H1 (cell line): Measurements from ENCODE around the gene IZUMO4. TPM values are rescaled to one million over a fixed set of nuclear protein-coding genes. Genes with fewer than 3 reads are reported as not detected.

Experiments used
- CTCF ChIA-PET: fragments of 300-600 bp; sonication (Branson Sonifier 250); formaldehyde crosslinking; loops from one replicate; lab custom pipeline; 2021; ENCODE audit not compliant: partially characterized antibody; lab: Charles Lee
- POLR2A ChIA-PET: fragments of 300-600 bp; sonication (Branson Sonifier 250); formaldehyde crosslinking; loops from one replicate; lab custom pipeline; 2021; ENCODE audit warnings: inconsistent platforms; ENCODE audit not compliant: partially characterized antibody; lab: Charles Lee
- DNase-seq, 2 experiments: peaks; one replicate each; pipeline versions ENCODE4 v3.0.0 to v3.0.0-alpha.2; 2010 to 2022; ENCODE audit warnings: low spot score in 2 of 2, low read depth in 1 of 2, mixed read lengths in 1 of 2
- FAIRE-seq: peaks from 2 replicates; lab custom pipeline; 2011; peaks lifted over from hg19 to GRCh38; lab: Jason Lieb, UNC
- H2AFZ ChIP-seq: 2 replicates; pipeline ENCODE4 v1.8.1; 2012; ENCODE audit warnings: low read length, inconsistent platforms
- H2AK5ac ChIP-seq: 2 replicates; pipeline ENCODE4 v1.6.1; 2013; ENCODE audit warnings: low read depth, low read length
- H2BK120ac ChIP-seq: replicated peaks from 2 replicates; pipeline ENCODE3; 2013; ENCODE audit warnings: low read depth, low read length, inconsistent platforms
- H2BK12ac ChIP-seq: 2 replicates; pipeline ENCODE4 v1.6.1; 2013; ENCODE audit warnings: low read depth, low read length
- H2BK15ac ChIP-seq: 2 replicates; pipeline ENCODE4 v1.6.1; 2013; ENCODE audit warnings: low read length
- H2BK20ac ChIP-seq: 2 replicates; pipeline ENCODE4 v1.6.1; 2013; ENCODE audit warnings: low read length
- H2BK5ac ChIP-seq: 2 replicates; pipeline ENCODE4 v1.6.1; 2013; ENCODE audit warnings: low read depth, low read length
- H3K14ac ChIP-seq: 2 replicates; pipeline ENCODE4 v1.6.1; 2013; ENCODE audit warnings: inconsistent platforms; ENCODE audit not compliant: insufficient read length
- H3K18ac ChIP-seq: 2 replicates; pipeline ENCODE4 v1.6.1; 2013; ENCODE audit warnings: low read length; ENCODE audit errors: extremely low read depth
- H3K23ac ChIP-seq: 2 replicates; pipeline ENCODE4 v1.6.1; 2013; ENCODE audit warnings: inconsistent platforms; ENCODE audit not compliant: insufficient read length
- H3K23me2 ChIP-seq: 2 replicates; pipeline ENCODE4 v1.6.1; 2013; ENCODE audit warnings: low read depth, low read length
- H3K27ac ChIP-seq: 2 replicates; pipeline ENCODE4 v1.6.1; 2011; ENCODE audit warnings: low read depth, low read length, inconsistent platforms
- H3K27me3 ChIP-seq, 4 experiments: replicated peaks in 1 of 4; 1 replicate in 1 of 4; 2 replicates in 3 of 4; pipeline versions ENCODE4 v1.6.1 to v1.8.1; 2011 to 2013; ENCODE audit warnings: low read length in 3 of 4, mild to moderate bottlenecking in 3 of 4, inconsistent platforms in 2 of 4, mixed read lengths in 2 of 4, moderate library complexity in 1 of 4; ENCODE audit not compliant: control insufficient read depth in 3 of 4, insufficient read depth in 3 of 4; ENCODE audit errors: extremely low read depth in 1 of 4
- H3K36me3 ChIP-seq, 4 experiments: 2 replicates each; pipeline versions ENCODE4 v1.6.1 to v1.8.1; 2011 to 2013; ENCODE audit warnings: mild to moderate bottlenecking in 4 of 4, low read length in 3 of 4, moderate library complexity in 2 of 4, control low read depth in 1 of 4, inconsistent platforms in 1 of 4; ENCODE audit not compliant: insufficient read depth in 4 of 4, control insufficient read depth in 2 of 4
- H3K4ac ChIP-seq: replicated peaks from 2 replicates; pipeline ENCODE3; 2013; ENCODE audit warnings: low read length, low read depth, mixed read lengths, inconsistent platforms; ENCODE audit not compliant: insufficient read length
- H3K4me1 ChIP-seq, 4 experiments: replicated peaks in 1 of 4; 1 replicate in 1 of 4; 2 replicates in 3 of 4; pipeline versions ENCODE4 v1.6.1 to v1.8.1; 2011 to 2013; ENCODE audit warnings: low read length in 3 of 4, inconsistent platforms in 2 of 4, mixed read lengths in 1 of 4; ENCODE audit not compliant: insufficient read depth in 4 of 4, control insufficient read depth in 3 of 4
- H3K4me2 ChIP-seq, 2 experiments: 2 replicates each; pipeline versions ENCODE4 v1.6.1 to v1.8.1; 2011 to 2013; ENCODE audit warnings: low read depth in 2 of 2, low read length in 2 of 2, control low read depth in 1 of 2, inconsistent platforms in 1 of 2, mild to moderate bottlenecking in 1 of 2; ENCODE audit not compliant: insufficient read depth in 1 of 2
- H3K4me3 ChIP-seq, 4 experiments: fragments of 200-600, 300-600 bp in 1 of 4; sonication (generic), shearing (Covaris generic), sonication (Bioruptor Twin) in 1 of 4; 2 replicates each; pipeline versions ENCODE4 v1.5.1 to v1.8.1; 2011 to 2016; ENCODE audit warnings: low read length in 4 of 4, low read depth in 3 of 4, control low read depth in 2 of 4, inconsistent platforms in 2 of 4, mild to moderate bottlenecking in 2 of 4, mixed read lengths in 1 of 4, moderate library complexity in 1 of 4; ENCODE audit not compliant: insufficient read depth in 2 of 4; ENCODE audit errors: extremely low read depth in 1 of 4
- H3K56ac ChIP-seq: replicated peaks from 2 replicates; pipeline ENCODE3; 2013; ENCODE audit warnings: low read depth, mild to moderate bottlenecking, mixed read lengths, low read length, inconsistent platforms; ENCODE audit not compliant: insufficient read length
- H3K79me1 ChIP-seq: 2 replicates; pipeline ENCODE4 v1.6.1; 2013; ENCODE audit warnings: low read depth, low read length, control low read depth
- H3K79me2 ChIP-seq, 2 experiments: 2 replicates each; pipeline versions ENCODE4 v1.6.1 to v1.8.1; 2012 to 2013; ENCODE audit warnings: low read length in 2 of 2, mild to moderate bottlenecking in 2 of 2, inconsistent platforms in 1 of 2; ENCODE audit not compliant: insufficient read depth in 2 of 2, control insufficient read depth in 1 of 2
- H3K9ac ChIP-seq, 4 experiments: replicated peaks in 1 of 4; 1 replicate in 1 of 4; 2 replicates in 3 of 4; pipeline versions ENCODE4 v1.6.1 to v1.8.1; 2011 to 2013; ENCODE audit warnings: low read depth in 3 of 4, low read length in 3 of 4, control low read depth in 2 of 4, mild to moderate bottlenecking in 2 of 4, moderate library complexity in 2 of 4, inconsistent platforms in 1 of 4; ENCODE audit errors: extremely low read depth in 1 of 4
- H3K9me3 ChIP-seq, 2 experiments: 2 replicates each; pipeline versions ENCODE4 v1.6.1 to v1.8.1; 2012 to 2013; ENCODE audit warnings: mild to moderate bottlenecking in 2 of 2, moderate library complexity in 2 of 2, control low read depth in 1 of 2, inconsistent platforms in 1 of 2, low read depth in 1 of 2, low read length in 1 of 2, mixed read lengths in 1 of 2; ENCODE audit not compliant: insufficient read depth in 2 of 2
- H4K20me1 ChIP-seq, 2 experiments: replicated peaks in 1 of 2; 2 replicates each; pipeline versions ENCODE3 to v1.8.1; 2011 to 2013; ENCODE audit warnings: inconsistent platforms in 2 of 2, low read length in 2 of 2, mild to moderate bottlenecking in 1 of 2; ENCODE audit not compliant: insufficient read depth in 2 of 2, control insufficient read depth in 1 of 2
- H4K5ac ChIP-seq: 2 replicates; pipeline ENCODE4 v1.6.1; 2013; ENCODE audit warnings: low read length, low read depth, mixed read lengths, inconsistent platforms; ENCODE audit not compliant: insufficient read length
- H4K8ac ChIP-seq: 2 replicates; pipeline ENCODE4 v1.8.0; 2013; ENCODE audit warnings: mild to moderate bottlenecking, moderate library complexity, low read length, inconsistent platforms; ENCODE audit not compliant: insufficient read depth; ENCODE audit errors: extremely low read depth
- H4K91ac ChIP-seq: replicated peaks from 2 replicates; pipeline ENCODE3; 2013; ENCODE audit warnings: low read length, mixed read lengths, inconsistent platforms; ENCODE audit not compliant: insufficient read length
- GTF2F1 ChIP-seq: IDR thresholded peaks from 2 replicates; pipeline ENCODE4 v1.6.1; 2012; ENCODE audit warnings: low read depth, low read length, improper control_type of control experiment, borderline replicate concordance
- MAFK ChIP-seq: IDR thresholded peaks from 2 replicates; pipeline ENCODE4 v1.6.1; 2012; ENCODE audit warnings: low read depth, mild to moderate bottlenecking, improper control_type of control experiment, low read length
- RNF2 ChIP-seq: fragments of 200-900, 300-1000 bp; sonication (generic); IDR thresholded peaks from 2 replicates; pipeline ENCODE4 v1.7.1; 2016; ENCODE audit warnings: borderline replicate concordance, low read depth, mild to moderate bottlenecking, antibody characterized with exemption, low read length; ENCODE audit not compliant: poor library complexity, severe bottlenecking; ENCODE audit errors: missing control alignments
- RXRA ChIP-seq: IDR thresholded peaks from 2 replicates; pipeline ENCODE4 v1.6.1; 2011; ENCODE audit warnings: low read depth, mild to moderate bottlenecking, low read length, moderate library complexity; ENCODE audit not compliant: insufficient read depth
- SP2 ChIP-seq: IDR thresholded peaks from 2 replicates; pipeline ENCODE4 v1.6.1; 2012; ENCODE audit warnings: mild to moderate bottlenecking, low read length, inconsistent platforms
- TBP ChIP-seq: IDR thresholded peaks from 2 replicates; pipeline ENCODE4 v1.6.1; 2011; ENCODE audit warnings: low read depth, low read length, improper control_type of control experiment
- WGBS, 2 experiments: shearing (Covaris generic) in 1 of 2; methylation state at CpG; one replicate each; pipeline versions ENCODE4 v1.1.6 to v1.1.7; 2013 to 2015; ENCODE audit warnings: low lambda C conversion rate in 2 of 2, mixed read lengths in 2 of 2, inconsistent platforms in 1 of 2, low coverage in 1 of 2, missing lambda C conversion rate in 1 of 2; ENCODE audit not compliant: insufficient replicate concordance in 2 of 2, insufficient coverage in 1 of 2, insufficient read length in 1 of 2; ENCODE audit errors: extremely low coverage in 1 of 2, missing lambda C conversion rate in 1 of 2; 5-methylcytosine and 5-hydroxymethylcytosine counted together
- polyA plus RNA-seq, 7 experiments: library from polyadenylated mRNA; depleted of rRNA in 3 of 7; stranded (reverse) in 5 of 7; unstranded in 2 of 7; fragments of >200 nt in 5 of 7; fragments of 200-250 nt in 2 of 7; gene quantifications; 1 replicate in 5 of 7; 2 replicates in 1 of 7; 4 replicates in 1 of 7; pipeline versions ENCODE4 v1.2.1 to v1.2.3, GENCODE V29; 2011 to 2013; ENCODE audit warnings: missing spikeins in 2 of 7, mixed read lengths in 2 of 7
- total RNA-seq: library from RNA; stranded (reverse); fragmentation: NEBNext Ultra II Directional; extraction: Animal tissue kit (Norgen Biotek cat#: 25700); gene quantifications from 2 replicates; pipeline ENCODE4 v1.2.1, GENCODE V29; 2021

Gene IZUMO4
- total and polyA plus RNA-seq, 2 of the 8 experiments (the other 6 are each of a cell fraction or from before 2014, with no cell fraction given): 1.8 to 1.9 TPM

- CTCF ChIA-PET: interaction anchor here (0.7 to 1.2 kb wide), 2 partner anchors 11 to 28 kb away, joined by 3 read pairs; no protein-coding TSS in a partner anchor
- Histone ChIP-seq H2BK5ac (no peak overlapping the region), H3K4me1 (no peaks in the 10 kb centered on the region), H2BK12ac (no peak overlapping the region), H3K9me3 (peaks cover 8 to 9% of the 10 kb centered on the region in 2 experiments; a peak in 3 of 4 replicates), H3K4me2 (no peak overlapping the region), H2BK120ac (no peak overlapping the region), H3K56ac (no peak overlapping the region), H4K8ac (no peak overlapping the region), H3K9ac (no peak overlapping the region), H2BK15ac (no peak overlapping the region), H3K14ac (no peak overlapping the region), H4K5ac (no peak overlapping the region), H4K91ac (no peak overlapping the region), H2AFZ (no peak overlapping the region)
- 94% methylated on average over 22 of the region's 23 CpGs; no CpG with 5 or more reads in 1 of the 2 experiments for WGBS, 2 experiments
- no peak for DNase-seq
- TF ChIP-seq SP2 (no peak), RNF2 (no peak), TBP (no peak), GTF2F1 (no peak), RXRA (no peak), MAFK (no peak)
- TF ChIP-seq, all 59 proteins: peak for 0
- Histone ChIP-seq H2AK5ac (no peak overlapping the region), H3K27me3 (no peaks in the 10 kb centered on the region), H3K79me1 (peaks cover 11% of the 10 kb centered on the region), H4K20me1 (peaks cover 10 to 20% of the 10 kb centered on the region in 2 experiments), H3K23ac (no peak overlapping the region), H3K27ac (no peak overlapping the region), H3K18ac (no peak overlapping the region), H3K4ac (no peak overlapping the region), H3K79me2 (peaks cover 0 to 19% of the 10 kb centered on the region in 2 experiments; a peak in 2 of 4 replicates), H2BK20ac (no peak overlapping the region), H3K23me2 (peaks cover 4% of the 10 kb centered on the region; the same call in 1 of the 2 replicates), H3K4me3 (no peak overlapping the region), H3K36me3 (peaks cover 42 to 93% (median 76%) of the 10 kb centered on the region in 4 experiments)
- POLR2A ChIA-PET: interaction anchor here (0.6 to 1.6 kb wide), 3 partner anchors 15 to 157 kb away, joined by 5 read pairs; partner anchors contain the start of gene MKNK2
- no peak for FAIRE-seq
Measured at GRCh38 chr19:2108251-2109016, 11.7 kb downstream of the IZUMO4 start.
